Measurements from ENCODE around the gene PSAP. TPM values are rescaled to one million over a fixed set of nuclear protein-coding genes. Genes with fewer than 3 reads are reported as not detected.

PSAP gene
- total and polyA plus RNA-seq, 4 donors, result 255 to 671 (median 472) TPM

GRCh38 chr10:71819985-71820384 is 31.1 kb downstream of the PSAP start (continued):
- TF ChIP-seq CTCF (IDR thresholded peaks at IDR 0.05; ENCODE audit: low read depth, low read length, missing input control) (no peak), SP1 (IDR thresholded peaks at IDR 0.05) (no peak), EGR1 (IDR thresholded peaks at IDR 0.05; ENCODE audit: low read depth in 2 of 2) (no peak), NR2F2 (IDR thresholded peaks at IDR 0.05) (no peak)

DNA sequence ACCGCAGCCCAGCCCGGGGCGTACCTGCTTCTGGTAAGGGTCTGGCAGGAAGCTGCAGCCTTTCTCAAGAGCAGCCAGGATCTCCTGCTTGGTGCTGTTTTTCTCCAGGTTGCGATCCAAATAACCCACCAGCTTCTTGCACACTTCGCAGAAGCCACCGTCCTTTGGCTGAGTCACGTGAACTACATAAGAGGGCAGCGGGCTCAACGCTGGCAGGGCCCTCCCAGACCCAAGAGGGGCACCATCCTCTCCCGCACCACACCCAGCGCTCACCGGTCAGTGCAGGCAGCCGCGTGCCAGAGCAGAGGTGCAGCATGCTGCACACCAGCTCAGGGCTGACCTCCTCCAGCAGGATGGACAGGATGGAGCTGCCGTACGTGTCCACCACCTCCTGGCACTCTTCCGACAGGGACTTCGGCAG is 31.6 kb downstream of the PSAP start:
- H3K9me3 ChIP-seq (ENCODE audit: control insufficient read depth in 4 of 4, low read length in 3 of 4), result no peaks in the 10 kb centered on the region
- no peak overlapping the region for H3K27ac ChIP-seq (ENCODE audit: low read depth in 1 of 2, low read length in 2 of 2)
- H3K4me3 ChIP-seq (ENCODE audit: low read depth in 1 of 3, low read length in 3 of 3), result no peak overlapping the region
- H3K36me3 ChIP-seq (ENCODE audit: control insufficient read depth in 4 of 4, insufficient read depth in 3 of 4, low read depth in 1 of 4, low read length in 3 of 4), result peaks cover 26 to 87% (median 67%) of the 10 kb centered on the region in 4 donors
- no peaks in the 10 kb centered on the region for H3K27me3 ChIP-seq (ENCODE audit: control insufficient read depth in 4 of 4, insufficient read depth in 4 of 4, low read length in 3 of 4)
- no peaks in the 10 kb centered on the region for H3K4me1 ChIP-seq (ENCODE audit: control insufficient read depth in 4 of 4, insufficient read depth in 4 of 4, low read length in 3 of 4)
- WGBS, result 96% methylated on average over 18 of the region's 18 CpGs
- H3K9ac ChIP-seq (ENCODE audit: low read depth in 1 of 2, low read length in 2 of 2), result no peak overlapping the region
- DNase-seq (ENCODE audit: low spot score), result no peak
- TF ChIP-seq YY1 (IDR thresholded peaks at IDR 0.05) (no peak), FOXA2 (IDR thresholded peaks at IDR 0.05) (no peak), SP1 (IDR thresholded peaks at IDR 0.05) (no peak), CTCF (IDR thresholded peaks at IDR 0.05; ENCODE audit: low read depth, low read length, missing input control) (no peak), HNF4G (IDR thresholded peaks at IDR 0.05) (no peak), RXRA (IDR thresholded peaks at IDR 0.05) (no peak), MAX (IDR thresholded peaks at IDR 0.05) (no peak), ATF3 (IDR thresholded peaks at IDR 0.05) (no peak), REST (IDR thresholded peaks at IDR 0.05) (no peak), NR2F2 (IDR thresholded peaks at IDR 0.05) (no peak), RAD21 (IDR thresholded peaks at IDR 0.05) (no peak), JUND (IDR thresholded peaks at IDR 0.05) (no peak), EGR1 (IDR thresholded peaks at IDR 0.05; ENCODE audit: low read depth in 2 of 2) (no peak), FOXA1 (IDR thresholded peaks at IDR 0.05) (no peak), TAF1 (conservative IDR thresholded peaks at IDR 0.05) (no peak), HNF4A (conservative IDR thresholded peaks at IDR 0.05) (no peak)

All from liver (tissue), 9 donors.